OCI-LY1 (cell line): ENCODE measurements around the gene TP53AIP1.

Source experiments
- H2AFZ ChIP-seq: fragments of 200-600 bp; sonication (generic), shearing (Covaris generic); 2 replicates; pipeline ENCODE4 v1.6.0; 2014; ENCODE audit warnings: antibody characterized with exemption, mild to moderate bottlenecking, low read length
- H3F3A ChIP-seq: fragments of 200-600 bp; sonication (generic), shearing (Covaris generic); 2 replicates; pipeline ENCODE4 v1.6.0; 2014; ENCODE audit warnings: mild to moderate bottlenecking, antibody characterized with exemption, low read length, moderate library complexity; ENCODE audit not compliant: insufficient read depth
- H3K27ac ChIP-seq: fragments of 200-600 bp; sonication (generic); 2 replicates; pipeline ENCODE4 v1.5.1; 2014; ENCODE audit warnings: low read length, mixed run types, mild to moderate bottlenecking, low read depth; ENCODE audit not compliant: poor library complexity, severe bottlenecking
- H3K27me3 ChIP-seq: fragments of 200-600 bp; sonication (generic); 2 replicates; pipeline ENCODE4 v1.6.0; 2014; ENCODE audit warnings: antibody characterized with exemption, mild to moderate bottlenecking, low read length, moderate library complexity; ENCODE audit not compliant: insufficient read depth
- H3K36me3 ChIP-seq: fragments of 200-600 bp; sonication (generic); 2 replicates; pipeline ENCODE4 v1.6.1; 2014; ENCODE audit warnings: mild to moderate bottlenecking, antibody characterized with exemption, low read length, moderate library complexity, mixed read lengths; ENCODE audit not compliant: insufficient read depth
- H3K4me1 ChIP-seq: fragments of 200-600 bp; sonication (generic); 2 replicates; pipeline ENCODE4 v1.5.1; 2014; ENCODE audit warnings: mild to moderate bottlenecking, low read length, moderate library complexity; ENCODE audit not compliant: insufficient read depth, severe bottlenecking
- H3K4me2 ChIP-seq: fragments of 200-600 bp; sonication (generic), shearing (Covaris generic); 2 replicates; pipeline ENCODE4 v1.6.1; 2014; ENCODE audit warnings: low read length
- H3K4me3 ChIP-seq: fragments of 200-600 bp; sonication (generic); 2 replicates; pipeline ENCODE4 v1.5.1; 2014; ENCODE audit warnings: low read length, low read depth, mild to moderate bottlenecking, mixed read lengths; ENCODE audit not compliant: poor library complexity, severe bottlenecking
- H3K79me2 ChIP-seq: fragments of 200-600 bp; shearing (Covaris generic); 2 replicates; pipeline ENCODE4 v1.6.1; 2016; ENCODE audit warnings: mixed run types, low read length, mixed read lengths; ENCODE audit not compliant: insufficient read depth
- H3K9ac ChIP-seq: fragments of 200-600 bp; sonication (generic), shearing (Covaris generic); 2 replicates; pipeline ENCODE4 v1.6.1; 2014; ENCODE audit warnings: mild to moderate bottlenecking, low read length, mixed read lengths
- H3K9me2 ChIP-seq: fragments of 200-600 bp; sonication (generic), shearing (Covaris generic); 2 replicates; pipeline ENCODE4 v1.6.1; 2014; ENCODE audit warnings: low read depth, mild to moderate bottlenecking, low read length, mixed read lengths
- H3K9me3 ChIP-seq: fragments of 200-600 bp; shearing (Covaris generic); 2 replicates; pipeline ENCODE4 v1.6.1; 2014; ENCODE audit warnings: low read length, mixed read lengths
- H4K20me1 ChIP-seq: fragments of 200-600 bp; sonication (generic), shearing (Covaris generic); 2 replicates; pipeline ENCODE4 v1.6.0; 2016; ENCODE audit warnings: mild to moderate bottlenecking, low read length; ENCODE audit not compliant: insufficient read depth
- CTCF ChIP-seq: fragments of 200-600 bp; sonication (generic), shearing (Covaris generic); IDR thresholded peaks from 2 replicates; pipeline ENCODE4 v1.5.1; 2017; ENCODE audit warnings: mild to moderate bottlenecking, antibody characterized with exemption, low read length, moderate library complexity, mixed read lengths
- EZH2 ChIP-seq: fragments of 200-600 bp; sonication (generic), shearing (Covaris generic); IDR thresholded peaks from 2 replicates; pipeline ENCODE4 v1.8.0; 2017; ENCODE audit warnings: borderline replicate concordance, mixed run types, mild to moderate bottlenecking, antibody characterized with exemption, low read length, moderate library complexity, mixed read lengths

Gene TP53AIP1

GRCh38 chr11:128907585-128907984 is 35.1 kb downstream of the TP53AIP1 start:
- 0 out of 2 replicates have a peak, but pooled peaks cover under 1% of the 10 kb centered on the region for H3K27me3 ChIP-seq
- H3K9ac ChIP-seq = no peak overlapping the region
- TF ChIP-seq EZH2 (no peak), CTCF (no peak)

GRCh38 chr11:128906185-128907050 is 36.3 kb downstream of the TP53AIP1 start:
- TF ChIP-seq CTCF (no peak), EZH2 (no peak)
- H3K27ac ChIP-seq = no peak overlapping the region

More at GRCh38 chr11:128907585-128907984, 35.1 kb downstream of the TP53AIP1 start:
- Histone ChIP-seq H3K9me3 (no peaks in the 10 kb centered on the region), H3F3A (no peaks in the 10 kb centered on the region), H3K4me3 (no peak overlapping the region), H2AFZ (no peak overlapping the region), H3K4me1 (no peaks in the 10 kb centered on the region), H4K20me1 (no peaks in the 10 kb centered on the region), H3K9me2 (no peaks in the 10 kb centered on the region), H3K36me3 (no peaks in the 10 kb centered on the region), H3K79me2 (no peaks in the 10 kb centered on the region), H3K27ac (no peak overlapping the region), H3K4me2 (no peak overlapping the region)

GRCh38 chr11:128905345-128906184 is 37.1 kb downstream of the TP53AIP1 start:
- Histone ChIP-seq H3K27ac (no peak overlapping the region), H3K4me1 (no peaks in the 10 kb centered on the region), H2AFZ (no peak overlapping the region), H3K9me3 (no peaks in the 10 kb centered on the region), H3K36me3 (no peaks in the 10 kb centered on the region), H3K9ac (no peak overlapping the region), H3K27me3 (0 out of 2 replicates have a peak, but pooled peaks cover 3% of the 10 kb centered on the region), H3K79me2 (no peaks in the 10 kb centered on the region), H3K9me2 (no peaks in the 10 kb centered on the region), H3K4me2 (peak overlapping the region; percentile 65), H4K20me1 (no peaks in the 10 kb centered on the region), H3K4me3 (peak overlapping the region; percentile 50), H3F3A (no peaks in the 10 kb centered on the region)
- TF ChIP-seq EZH2 (no peak), CTCF (peak; percentile 29; the same call in 1 of the 2 replicates)

More at GRCh38 chr11:128906185-128907050, 36.3 kb downstream of the TP53AIP1 start:
- Histone ChIP-seq H3F3A (no peaks in the 10 kb centered on the region), H3K79me2 (no peaks in the 10 kb centered on the region), H4K20me1 (no peaks in the 10 kb centered on the region), H3K27me3 (0 out of 2 replicates have a peak, but pooled peaks cover 3% of the 10 kb centered on the region), H3K4me3 (no peak overlapping the region), H3K36me3 (no peaks in the 10 kb centered on the region), H2AFZ (no peak overlapping the region), H3K9ac (no peak overlapping the region), H3K4me2 (no peak overlapping the region), H3K9me3 (no peaks in the 10 kb centered on the region), H3K4me1 (no peaks in the 10 kb centered on the region), H3K9me2 (no peaks in the 10 kb centered on the region)
